Measurements from ENCODE around the gene GADD45GIP1. TPM values are rescaled to one million over a fixed set of nuclear protein-coding genes. Genes with fewer than 3 reads are reported as not detected.
A peak's percentile ranks its signal among the peaks of the same experiment; 100 is the strongest.
"Not testable (repeated sequence)": the region's sequence is repeated elsewhere in the genome, so short reads cannot be mapped to it uniquely, and the experiment has no call there.

The GADD45GIP1 gene
- total RNA-seq, 1 donor = 5.2 TPM

GRCh38 chr19:12954612-12954962, 2.4 kb downstream of the GADD45GIP1 start:
- peaks cover 58% of the 10 kb centered on the region for H3K4me1 ChIP-seq (ENCODE audit: insufficient read depth, low read length)
- no peaks in the 10 kb centered on the region for H3K27me3 ChIP-seq (ENCODE audit: insufficient read depth, low read length)
- no peaks in the 10 kb centered on the region for H3K9me3 ChIP-seq (ENCODE audit: low read depth, low read length)
- H3K4me3 ChIP-seq (ENCODE audit: low read length) = no peak overlapping the region

- Histone ChIP-seq H3K4me3 (ENCODE audit: low read length) (no peak overlapping the region), H3K9me3 (ENCODE audit: low read depth, low read length) (no peaks in the 10 kb centered on the region), H3K4me1 (ENCODE audit: insufficient read depth, low read length) (peaks cover 58% of the 10 kb centered on the region), H3K27me3 (ENCODE audit: insufficient read depth, low read length) (no peaks in the 10 kb centered on the region)
Observed at GRCh38 chr19:12953799-12954611, 3.0 kb downstream of the GADD45GIP1 start.

- Histone ChIP-seq H3K4me3 (ENCODE audit: low read length) (no peak overlapping the region), H3K27me3 (ENCODE audit: insufficient read depth, low read length) (no peaks in the 10 kb centered on the region), H3K4me1 (ENCODE audit: insufficient read depth, low read length) (peaks cover 58% of the 10 kb centered on the region), H3K9me3 (ENCODE audit: low read depth, low read length) (no peaks in the 10 kb centered on the region)
Observed at GRCh38 chr19:12953138-12953798, 3.8 kb downstream of the GADD45GIP1 start.

- Histone ChIP-seq H3K4me3 (ENCODE audit: low read length) (no peak overlapping the region), H3K9me3 (ENCODE audit: low read depth, low read length) (no peaks in the 10 kb centered on the region), H3K4me1 (ENCODE audit: insufficient read depth, low read length) (peaks cover 57% of the 10 kb centered on the region), H3K27me3 (ENCODE audit: insufficient read depth, low read length) (no peaks in the 10 kb centered on the region)
Observed at GRCh38 chr19:12952488-12953137, 4.4 kb downstream of the GADD45GIP1 start.

- peaks cover 57% of the 10 kb centered on the region for H3K4me1 ChIP-seq (ENCODE audit: insufficient read depth, low read length)
- not testable (repeated sequence) for H3K27me3 ChIP-seq (ENCODE audit: insufficient read depth, low read length); H3K4me3 ChIP-seq (ENCODE audit: low read length); H3K9me3 ChIP-seq (ENCODE audit: low read depth, low read length)
Observed at GRCh38 chr19:12952050-12952449, 5.0 kb downstream of the GADD45GIP1 start.

GRCh38 chr19:12949363-12950283, 7.4 kb downstream of the GADD45GIP1 start:
- Histone ChIP-seq H3K27me3 (ENCODE audit: insufficient read depth, low read length) (no peaks in the 10 kb centered on the region), H3K4me1 (ENCODE audit: insufficient read depth, low read length) (peaks cover 54% of the 10 kb centered on the region)

GRCh38 chr19:12948612-12949362, 8.2 kb downstream of the GADD45GIP1 start:
- Histone ChIP-seq H3K9me3 (ENCODE audit: low read depth, low read length) (no peaks in the 10 kb centered on the region), H3K4me1 (ENCODE audit: insufficient read depth, low read length) (peaks cover 49% of the 10 kb centered on the region), H3K27me3 (ENCODE audit: insufficient read depth, low read length) (no peaks in the 10 kb centered on the region), H3K4me3 (ENCODE audit: low read length) (no peak overlapping the region)

More at GRCh38 chr19:12949363-12950283, 7.4 kb downstream of the GADD45GIP1 start:
- H3K4me3 ChIP-seq (ENCODE audit: low read length) = no peak overlapping the region
- no peaks in the 10 kb centered on the region for H3K9me3 ChIP-seq (ENCODE audit: low read depth, low read length)

GRCh38 chr19:12947702-12948611, 9.1 kb downstream of the GADD45GIP1 start:
- H3K9me3 ChIP-seq (ENCODE audit: low read depth, low read length) = no peaks in the 10 kb centered on the region
- H3K27me3 ChIP-seq (ENCODE audit: insufficient read depth, low read length) = no peaks in the 10 kb centered on the region
- H3K4me3 ChIP-seq (ENCODE audit: low read length) = no peak overlapping the region
- H3K4me1 ChIP-seq (ENCODE audit: insufficient read depth, low read length) = peaks cover 46% of the 10 kb centered on the region

- H3K4me3 ChIP-seq (ENCODE audit: low read length) = peak overlapping the region; percentile 70
- H3K27me3 ChIP-seq (ENCODE audit: insufficient read depth, low read length) = no peaks in the 10 kb centered on the region
- H3K4me1 ChIP-seq (ENCODE audit: insufficient read depth, low read length) = peaks cover 45% of the 10 kb centered on the region
- no peaks in the 10 kb centered on the region for H3K9me3 ChIP-seq (ENCODE audit: low read depth, low read length)
Observed at GRCh38 chr19:12946731-12947496, 10.1 kb downstream of the GADD45GIP1 start.

GRCh38 chr19:12946092-12946721, 10.8 kb downstream of the GADD45GIP1 start:
- peaks cover 52% of the 10 kb centered on the region for H3K4me1 ChIP-seq (ENCODE audit: insufficient read depth, low read length)
- H3K4me3 ChIP-seq (ENCODE audit: low read length) = peak overlapping the region; percentile 70
- H3K9me3 ChIP-seq (ENCODE audit: low read depth, low read length) = no peaks in the 10 kb centered on the region

GRCh38 chr19:12945479-12946091, 11.4 kb downstream of the GADD45GIP1 start, which contains the start of gene RAD23A:
Gene RAD23A (plus strand): TSS chr19:12945862. CDS start chr19:12945949, 87 bp downstream.
- H3K4me3 ChIP-seq (ENCODE audit: low read length) = peak within 1 kb of the TSS; percentile 70

More at GRCh38 chr19:12946092-12946721, 10.8 kb downstream of the GADD45GIP1 start:
- H3K27me3 ChIP-seq (ENCODE audit: insufficient read depth, low read length) = no peaks in the 10 kb centered on the region

More at GRCh38 chr19:12945479-12946091, 11.4 kb downstream of the GADD45GIP1 start, which contains the start of gene RAD23A:
- Histone ChIP-seq H3K27me3 (ENCODE audit: insufficient read depth, low read length) (no peaks in the 10 kb centered on the region), H3K9me3 (ENCODE audit: low read depth, low read length) (no peaks in the 10 kb centered on the region), H3K4me1 (ENCODE audit: insufficient read depth, low read length) (peaks cover 58% of the 10 kb centered on the region)

Data from mononuclear cell (primary cell).